Endothelial cell (in vitro differentiated cells): Measurements from ENCODE around the gene SYT15. TPM values are rescaled to one million over a fixed set of nuclear protein-coding genes. Genes with fewer than 3 reads are reported as not detected.
"Not testable (repeated sequence)": the region's sequence is repeated elsewhere in the genome, so short reads cannot be mapped to it uniquely, and the experiment has no call there.

Experiments used
- DNase-seq: peaks from one replicate; pipeline ENCODE4 v3.0.0; 2021; ENCODE audit warnings: low spot score
- H3K27ac Mint-ChIP-seq: one replicate; pipeline ENCODE4 v1.8.0; 2021; ENCODE audit warnings: mixed read lengths, inconsistent platforms; ENCODE audit not compliant: unreplicated experiment
- H3K27me3 Mint-ChIP-seq: one replicate; pipeline ENCODE4 v1.8.0; 2021; ENCODE audit warnings: mild to moderate bottlenecking, moderate library complexity, mixed read lengths, inconsistent platforms; ENCODE audit not compliant: unreplicated experiment
- H3K36me3 Mint-ChIP-seq: one replicate; pipeline ENCODE4 v1.8.0; 2021; ENCODE audit warnings: mild to moderate bottlenecking, low read depth, mixed read lengths, inconsistent platforms; ENCODE audit not compliant: unreplicated experiment
- H3K4me1 Mint-ChIP-seq: one replicate; pipeline ENCODE4 v1.8.0; 2021; ENCODE audit warnings: mild to moderate bottlenecking, mixed read lengths, inconsistent platforms; ENCODE audit not compliant: unreplicated experiment
- H3K4me3 Mint-ChIP-seq: one replicate; pipeline ENCODE4 v1.8.0; 2021; ENCODE audit warnings: mild to moderate bottlenecking, mixed read lengths, inconsistent platforms; ENCODE audit not compliant: unreplicated experiment
- H3K9me3 Mint-ChIP-seq: one replicate; pipeline ENCODE4 v1.8.0; 2021; ENCODE audit warnings: mixed read lengths, inconsistent platforms; ENCODE audit not compliant: unreplicated experiment
- CTCF ChIP-seq: fragments of 200-600 bp; sonication (generic); IDR thresholded peaks from one replicate; pipeline ENCODE4 v1.5.0; 2021; ENCODE audit warnings: antibody characterized with exemption; ENCODE audit not compliant: unreplicated experiment
- long read RNA-seq: library from polyadenylated mRNA; unstranded; transcript quantifications from one replicate; pipeline ENCODE4 v2.0.0, GENCODE V29; 2020; ENCODE audit not compliant: unreplicated experiment
- total RNA-seq: library from RNA; stranded (reverse); fragmentation: NEBNext Ultra II Directional; extraction: Animal tissue kit (Norgen Biotek cat#: 25700); gene quantifications from one replicate; pipeline ENCODE4 v1.2.1, GENCODE V29; 2021; ENCODE audit not compliant: unreplicated experiment

The SYT15 gene
- total RNA-seq: 0.77 TPM
- long read RNA-seq, partial matches to known transcripts: 0 of 1 reads
- long read RNA-seq, other reads (novel, unspliced or antisense): 1 of 1 reads

- H3K4me1 Mint-ChIP-seq, H3K27me3 Mint-ChIP-seq, H3K9me3 Mint-ChIP-seq, H3K27ac Mint-ChIP-seq, H3K36me3 Mint-ChIP-seq, H3K4me3 Mint-ChIP-seq, DNase-seq: not testable (repeated sequence)
These were observed at the start of gene SYT15 for GRCh38 chr10:46578474-46579178. Gene SYT15, plus strand, starts transcription at chr10:46579128. Its CDS starts 41 bp downstream, at chr10:46579169.

DNA sequence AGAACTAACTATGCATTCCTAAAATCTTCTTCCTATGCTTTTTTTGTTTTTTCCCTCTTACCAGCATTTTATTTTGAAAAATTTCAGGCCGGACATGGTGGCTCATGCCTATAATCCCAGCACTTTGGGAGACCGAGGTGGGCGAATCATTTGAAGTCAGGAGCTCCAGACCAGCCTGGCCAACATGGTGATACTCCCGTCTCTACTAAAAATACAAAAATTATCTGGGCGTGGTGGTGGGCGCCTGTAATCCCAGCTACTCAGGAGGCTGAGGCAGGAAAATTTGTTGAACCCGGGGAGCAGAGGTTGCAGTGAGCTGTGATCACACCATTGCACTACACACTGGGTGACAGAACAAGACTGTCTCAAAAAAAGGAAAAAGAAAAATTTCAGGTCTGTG is 49.2 kb upstream of the SYT15 start:
- not testable (repeated sequence) for H3K27me3 Mint-ChIP-seq, H3K27ac Mint-ChIP-seq, H3K4me1 Mint-ChIP-seq, H3K36me3 Mint-ChIP-seq, H3K9me3 Mint-ChIP-seq, DNase-seq, H3K4me3 Mint-ChIP-seq

DNA sequence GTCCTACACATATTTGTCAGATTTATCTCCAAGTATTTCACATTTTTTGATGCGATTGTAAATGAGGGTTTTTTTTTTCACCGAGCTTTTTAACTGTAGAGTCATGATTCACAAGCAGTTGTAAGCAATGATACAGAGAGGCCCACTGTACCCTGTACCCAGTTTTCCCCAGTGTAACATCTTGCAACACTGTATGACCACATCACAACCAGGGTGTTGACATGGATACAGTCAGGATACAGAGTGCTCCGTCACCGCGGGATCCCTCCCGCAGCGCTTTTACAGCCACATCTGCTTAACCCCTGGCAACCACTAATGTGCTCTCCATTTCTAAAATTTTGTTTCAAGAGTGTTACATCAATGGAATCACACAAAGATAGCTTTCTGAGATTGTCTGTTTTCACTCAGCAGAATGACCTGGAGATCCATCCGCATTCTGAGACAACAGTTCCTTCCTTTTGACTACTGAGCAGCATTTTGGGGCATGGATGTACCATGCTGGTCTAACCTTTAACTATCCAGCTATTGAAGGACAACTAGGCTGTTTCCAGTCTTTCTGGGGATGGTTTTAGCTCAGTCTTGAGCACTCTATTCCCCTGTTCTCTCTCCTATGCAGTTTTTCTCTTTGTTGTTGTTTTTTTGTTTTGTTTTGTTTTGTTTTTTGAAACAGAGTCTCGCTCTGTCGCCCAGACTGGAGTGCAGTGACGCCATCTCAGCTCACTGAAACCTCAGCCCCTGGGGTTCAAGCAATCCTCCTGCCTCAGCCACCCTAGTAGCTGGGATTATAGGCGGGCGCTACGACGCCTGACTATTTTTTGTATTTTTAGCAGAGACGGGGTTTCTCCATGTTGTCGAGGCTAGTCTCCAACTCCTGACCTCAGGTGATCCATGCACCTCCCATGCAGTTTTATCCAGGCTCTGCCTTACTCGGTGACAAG is 48.4 kb upstream of the SYT15 start:
- no peaks in the 10 kb centered on the region for H3K9me3 Mint-ChIP-seq
- no peaks in the 10 kb centered on the region for H3K4me1 Mint-ChIP-seq
- H3K36me3 Mint-ChIP-seq: no peaks in the 10 kb centered on the region
- no peak overlapping the region for H3K4me3 Mint-ChIP-seq
- no peak for DNase-seq
- H3K27me3 Mint-ChIP-seq: no peaks in the 10 kb centered on the region
- TF ChIP-seq CTCF: no peak
- no peak overlapping the region for H3K27ac Mint-ChIP-seq

DNA sequence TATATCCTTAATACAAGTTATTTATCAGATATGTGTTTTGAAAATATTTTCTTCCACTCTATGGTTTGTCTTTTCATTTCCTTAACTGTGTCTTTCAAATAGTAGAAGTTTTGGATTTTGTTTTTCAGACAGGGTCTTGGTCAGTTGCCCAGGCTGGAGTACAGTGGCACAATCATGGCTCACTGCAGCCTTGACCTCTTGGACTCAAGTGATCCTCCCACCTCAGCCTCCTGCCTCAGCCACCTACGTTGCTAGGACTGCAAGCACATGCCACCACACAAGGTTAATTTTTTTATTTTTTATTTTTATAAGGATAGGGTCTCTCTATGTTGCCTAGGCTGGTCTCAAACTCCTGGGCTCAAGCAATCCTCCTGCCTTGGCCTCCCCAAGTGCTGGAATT is 46.7 kb upstream of the SYT15 start:
- H3K36me3 Mint-ChIP-seq, H3K27me3 Mint-ChIP-seq, H3K4me3 Mint-ChIP-seq, H3K9me3 Mint-ChIP-seq, DNase-seq, H3K4me1 Mint-ChIP-seq, H3K27ac Mint-ChIP-seq: not testable (repeated sequence)

- H3K9me3 Mint-ChIP-seq: no peaks in the 10 kb centered on the region
- peaks cover under 1% of the 10 kb centered on the region for H3K27me3 Mint-ChIP-seq
- H3K36me3 Mint-ChIP-seq: no peaks in the 10 kb centered on the region
- H3K4me1 Mint-ChIP-seq: no peaks in the 10 kb centered on the region
- H3K4me3 Mint-ChIP-seq: no peak overlapping the region
- TF ChIP-seq CTCF: no peak
- H3K27ac Mint-ChIP-seq: no peak overlapping the region
- DNase-seq: no peak
These were observed 44.0 kb upstream of the SYT15 start for GRCh38 chr10:46534828-46535524.

- Mint-ChIP-seq H3K4me1 (peaks cover 2% of the 10 kb centered on the region), H3K4me3 (no peak overlapping the region), H3K27ac (no peak overlapping the region), H3K27me3 (peaks cover 4% of the 10 kb centered on the region), H3K36me3 (no peaks in the 10 kb centered on the region), H3K9me3 (no peaks in the 10 kb centered on the region)
- DNase-seq: no peak
- no peak for TF ChIP-seq CTCF
These were observed 42.8 kb upstream of the SYT15 start for GRCh38 chr10:46536171-46536570.
